H1 (cell line): ENCODE results near the gene ADPRHL1. TPM values are rescaled to one million over a fixed set of nuclear protein-coding genes. Genes with fewer than 3 reads are reported as not detected.

Source experiments
- CTCF ChIA-PET: fragments of 300-600 bp; sonication (Branson Sonifier 250); formaldehyde crosslinking; loops from one replicate; lab custom pipeline; 2021; ENCODE audit not compliant: partially characterized antibody; lab: Charles Lee
- POLR2A ChIA-PET: fragments of 300-600 bp; sonication (Branson Sonifier 250); formaldehyde crosslinking; loops from one replicate; lab custom pipeline; 2021; ENCODE audit warnings: inconsistent platforms; ENCODE audit not compliant: partially characterized antibody; lab: Charles Lee
- DNase-seq, 2 experiments: peaks; one replicate each; pipeline versions ENCODE4 v3.0.0 to v3.0.0-alpha.2; 2010 to 2022; ENCODE audit warnings: low spot score in 2 of 2, low read depth in 1 of 2, mixed read lengths in 1 of 2
- FAIRE-seq: peaks from 2 replicates; lab custom pipeline; 2011; peaks lifted over from hg19 to GRCh38; lab: Jason Lieb, UNC
- H2AFZ ChIP-seq: 2 replicates; pipeline ENCODE4 v1.8.1; 2012; ENCODE audit warnings: low read length, inconsistent platforms
- H2AK5ac ChIP-seq: 2 replicates; pipeline ENCODE4 v1.6.1; 2013; ENCODE audit warnings: low read depth, low read length
- H2BK120ac ChIP-seq: replicated peaks from 2 replicates; pipeline ENCODE3; 2013; ENCODE audit warnings: low read depth, low read length, inconsistent platforms
- H2BK12ac ChIP-seq: 2 replicates; pipeline ENCODE4 v1.6.1; 2013; ENCODE audit warnings: low read depth, low read length
- H2BK15ac ChIP-seq: 2 replicates; pipeline ENCODE4 v1.6.1; 2013; ENCODE audit warnings: low read length
- H2BK20ac ChIP-seq: 2 replicates; pipeline ENCODE4 v1.6.1; 2013; ENCODE audit warnings: low read length
- H2BK5ac ChIP-seq: 2 replicates; pipeline ENCODE4 v1.6.1; 2013; ENCODE audit warnings: low read depth, low read length
- H3K14ac ChIP-seq: 2 replicates; pipeline ENCODE4 v1.6.1; 2013; ENCODE audit warnings: inconsistent platforms; ENCODE audit not compliant: insufficient read length
- H3K18ac ChIP-seq: 2 replicates; pipeline ENCODE4 v1.6.1; 2013; ENCODE audit warnings: low read length; ENCODE audit errors: extremely low read depth
- H3K23ac ChIP-seq: 2 replicates; pipeline ENCODE4 v1.6.1; 2013; ENCODE audit warnings: inconsistent platforms; ENCODE audit not compliant: insufficient read length
- H3K23me2 ChIP-seq: 2 replicates; pipeline ENCODE4 v1.6.1; 2013; ENCODE audit warnings: low read depth, low read length
- H3K27ac ChIP-seq: 2 replicates; pipeline ENCODE4 v1.6.1; 2011; ENCODE audit warnings: low read depth, low read length, inconsistent platforms
- H3K27me3 ChIP-seq, 4 experiments: replicated peaks in 1 of 4; 1 replicate in 1 of 4; 2 replicates in 3 of 4; pipeline versions ENCODE4 v1.6.1 to v1.8.1; 2011 to 2013; ENCODE audit warnings: low read length in 3 of 4, mild to moderate bottlenecking in 3 of 4, inconsistent platforms in 2 of 4, mixed read lengths in 2 of 4, moderate library complexity in 1 of 4; ENCODE audit not compliant: control insufficient read depth in 3 of 4, insufficient read depth in 3 of 4; ENCODE audit errors: extremely low read depth in 1 of 4
- H3K36me3 ChIP-seq, 4 experiments: 2 replicates each; pipeline versions ENCODE4 v1.6.1 to v1.8.1; 2011 to 2013; ENCODE audit warnings: mild to moderate bottlenecking in 4 of 4, low read length in 3 of 4, moderate library complexity in 2 of 4, control low read depth in 1 of 4, inconsistent platforms in 1 of 4; ENCODE audit not compliant: insufficient read depth in 4 of 4, control insufficient read depth in 2 of 4
- H3K4ac ChIP-seq: replicated peaks from 2 replicates; pipeline ENCODE3; 2013; ENCODE audit warnings: low read length, low read depth, mixed read lengths, inconsistent platforms; ENCODE audit not compliant: insufficient read length
- H3K4me1 ChIP-seq, 4 experiments: replicated peaks in 1 of 4; 1 replicate in 1 of 4; 2 replicates in 3 of 4; pipeline versions ENCODE4 v1.6.1 to v1.8.1; 2011 to 2013; ENCODE audit warnings: low read length in 3 of 4, inconsistent platforms in 2 of 4, mixed read lengths in 1 of 4; ENCODE audit not compliant: insufficient read depth in 4 of 4, control insufficient read depth in 3 of 4
- H3K4me2 ChIP-seq, 2 experiments: 2 replicates each; pipeline versions ENCODE4 v1.6.1 to v1.8.1; 2011 to 2013; ENCODE audit warnings: low read depth in 2 of 2, low read length in 2 of 2, control low read depth in 1 of 2, inconsistent platforms in 1 of 2, mild to moderate bottlenecking in 1 of 2; ENCODE audit not compliant: insufficient read depth in 1 of 2
- H3K4me3 ChIP-seq, 4 experiments: fragments of 200-600, 300-600 bp in 1 of 4; sonication (generic), shearing (Covaris generic), sonication (Bioruptor Twin) in 1 of 4; 2 replicates each; pipeline versions ENCODE4 v1.5.1 to v1.8.1; 2011 to 2016; ENCODE audit warnings: low read length in 4 of 4, low read depth in 3 of 4, control low read depth in 2 of 4, inconsistent platforms in 2 of 4, mild to moderate bottlenecking in 2 of 4, mixed read lengths in 1 of 4, moderate library complexity in 1 of 4; ENCODE audit not compliant: insufficient read depth in 2 of 4; ENCODE audit errors: extremely low read depth in 1 of 4
- H3K56ac ChIP-seq: replicated peaks from 2 replicates; pipeline ENCODE3; 2013; ENCODE audit warnings: low read depth, mild to moderate bottlenecking, mixed read lengths, low read length, inconsistent platforms; ENCODE audit not compliant: insufficient read length
- H3K79me1 ChIP-seq: 2 replicates; pipeline ENCODE4 v1.6.1; 2013; ENCODE audit warnings: low read depth, low read length, control low read depth
- H3K79me2 ChIP-seq, 2 experiments: 2 replicates each; pipeline versions ENCODE4 v1.6.1 to v1.8.1; 2012 to 2013; ENCODE audit warnings: low read length in 2 of 2, mild to moderate bottlenecking in 2 of 2, inconsistent platforms in 1 of 2; ENCODE audit not compliant: insufficient read depth in 2 of 2, control insufficient read depth in 1 of 2
- H3K9ac ChIP-seq, 4 experiments: replicated peaks in 1 of 4; 1 replicate in 1 of 4; 2 replicates in 3 of 4; pipeline versions ENCODE4 v1.6.1 to v1.8.1; 2011 to 2013; ENCODE audit warnings: low read depth in 3 of 4, low read length in 3 of 4, control low read depth in 2 of 4, mild to moderate bottlenecking in 2 of 4, moderate library complexity in 2 of 4, inconsistent platforms in 1 of 4; ENCODE audit errors: extremely low read depth in 1 of 4
- H3K9me3 ChIP-seq, 2 experiments: 2 replicates each; pipeline versions ENCODE4 v1.6.1 to v1.8.1; 2012 to 2013; ENCODE audit warnings: mild to moderate bottlenecking in 2 of 2, moderate library complexity in 2 of 2, control low read depth in 1 of 2, inconsistent platforms in 1 of 2, low read depth in 1 of 2, low read length in 1 of 2, mixed read lengths in 1 of 2; ENCODE audit not compliant: insufficient read depth in 2 of 2
- H4K20me1 ChIP-seq, 2 experiments: replicated peaks in 1 of 2; 2 replicates each; pipeline versions ENCODE3 to v1.8.1; 2011 to 2013; ENCODE audit warnings: inconsistent platforms in 2 of 2, low read length in 2 of 2, mild to moderate bottlenecking in 1 of 2; ENCODE audit not compliant: insufficient read depth in 2 of 2, control insufficient read depth in 1 of 2
- H4K5ac ChIP-seq: 2 replicates; pipeline ENCODE4 v1.6.1; 2013; ENCODE audit warnings: low read length, low read depth, mixed read lengths, inconsistent platforms; ENCODE audit not compliant: insufficient read length
- H4K8ac ChIP-seq: 2 replicates; pipeline ENCODE4 v1.8.0; 2013; ENCODE audit warnings: mild to moderate bottlenecking, moderate library complexity, low read length, inconsistent platforms; ENCODE audit not compliant: insufficient read depth; ENCODE audit errors: extremely low read depth
- H4K91ac ChIP-seq: replicated peaks from 2 replicates; pipeline ENCODE3; 2013; ENCODE audit warnings: low read length, mixed read lengths, inconsistent platforms; ENCODE audit not compliant: insufficient read length
- CTBP2 ChIP-seq: IDR thresholded peaks from 2 replicates; pipeline ENCODE4 v1.7.0; 2011; ENCODE audit warnings: borderline replicate concordance, mild to moderate bottlenecking, moderate library complexity, mixed read lengths, low read length; ENCODE audit not compliant: insufficient read depth, insufficient read length
- EP300 ChIP-seq, 2 experiments: IDR thresholded peaks; 1 replicate in 1 of 2; 2 replicates in 1 of 2; pipeline ENCODE4 v1.6.1; 2011 to 2012; ENCODE audit warnings: low read depth in 2 of 2, low read length in 2 of 2, mild to moderate bottlenecking in 2 of 2, borderline replicate concordance in 1 of 2, inconsistent platforms in 1 of 2, moderate library complexity in 1 of 2
- FOSL1 ChIP-seq: IDR thresholded peaks from 2 replicates; pipeline ENCODE4 v1.6.1; 2011; ENCODE audit warnings: mild to moderate bottlenecking, low read depth, low read length, moderate library complexity; ENCODE audit not compliant: insufficient read depth
- GTF2F1 ChIP-seq: IDR thresholded peaks from 2 replicates; pipeline ENCODE4 v1.6.1; 2012; ENCODE audit warnings: low read depth, low read length, improper control_type of control experiment, borderline replicate concordance
- HDAC6 ChIP-seq: IDR thresholded peaks from one replicate; pipeline ENCODE4 v1.7.1; 2012; ENCODE audit warnings: low read depth, mild to moderate bottlenecking, inconsistent platforms, low read length, moderate library complexity
- KDM1A ChIP-seq: fragments of 200-600, 300-600 bp; sonication (generic); IDR thresholded peaks from 2 replicates; pipeline ENCODE4 v1.7.1; 2016; ENCODE audit warnings: mild to moderate bottlenecking, low read length, borderline replicate concordance
- POLR2AphosphoS5 ChIP-seq: IDR thresholded peaks from 2 replicates; pipeline ENCODE4 v1.6.1; 2011; ENCODE audit warnings: low read depth, low read length
- SIRT6 ChIP-seq: IDR thresholded peaks from one replicate; pipeline ENCODE4 v1.7.1; 2012; ENCODE audit warnings: low read length, inconsistent platforms
- SP2 ChIP-seq: IDR thresholded peaks from 2 replicates; pipeline ENCODE4 v1.6.1; 2012; ENCODE audit warnings: mild to moderate bottlenecking, low read length, inconsistent platforms
- SUZ12 ChIP-seq: fragments of 200-600 bp; sonication (generic); IDR thresholded peaks from 2 replicates; pipeline ENCODE4 v1.6.1; 2012; ENCODE audit warnings: mild to moderate bottlenecking, inconsistent platforms, low read length, moderate library complexity, mixed read lengths
- TAF7 ChIP-seq: optimal IDR thresholded peaks from 2 replicates; pipeline ENCODE3; 2011; ENCODE audit warnings: low read depth, mild to moderate bottlenecking, inconsistent platforms, low read length, moderate library complexity, borderline replicate concordance
- TCF12 ChIP-seq: IDR thresholded peaks from 2 replicates; pipeline ENCODE4 v1.6.1; 2011; ENCODE audit warnings: low read depth, mild to moderate bottlenecking, low read length
- WGBS, 2 experiments: shearing (Covaris generic) in 1 of 2; methylation state at CpG; one replicate each; pipeline versions ENCODE4 v1.1.6 to v1.1.7; 2013 to 2015; ENCODE audit warnings: low lambda C conversion rate in 2 of 2, mixed read lengths in 2 of 2, inconsistent platforms in 1 of 2, low coverage in 1 of 2, missing lambda C conversion rate in 1 of 2; ENCODE audit not compliant: insufficient replicate concordance in 2 of 2, insufficient coverage in 1 of 2, insufficient read length in 1 of 2; ENCODE audit errors: extremely low coverage in 1 of 2, missing lambda C conversion rate in 1 of 2; 5-methylcytosine and 5-hydroxymethylcytosine counted together
- polyA plus RNA-seq, 7 experiments: library from polyadenylated mRNA; depleted of rRNA in 3 of 7; stranded (reverse) in 5 of 7; unstranded in 2 of 7; fragments of >200 nt in 5 of 7; fragments of 200-250 nt in 2 of 7; gene quantifications; 1 replicate in 5 of 7; 2 replicates in 1 of 7; 4 replicates in 1 of 7; pipeline versions ENCODE4 v1.2.1 to v1.2.3, GENCODE V29; 2011 to 2013; ENCODE audit warnings: missing spikeins in 2 of 7, mixed read lengths in 2 of 7
- total RNA-seq: library from RNA; stranded (reverse); fragmentation: NEBNext Ultra II Directional; extraction: Animal tissue kit (Norgen Biotek cat#: 25700); gene quantifications from 2 replicates; pipeline ENCODE4 v1.2.1, GENCODE V29; 2021
- TF ChIP-seq, protein P1 (sequence below): IDR thresholded peaks from 2 replicates; pipeline ENCODE4 v1.6.1; 2011; ENCODE audit warnings: low read depth, mild to moderate bottlenecking, low read length; ENCODE audit not compliant: insufficient read depth

Gene ADPRHL1
- total and polyA plus RNA-seq, 2 of the 8 experiments (the other 6 are each of a cell fraction or from before 2014, with no cell fraction given), result 0.74 to 1.7 TPM

DNA sequence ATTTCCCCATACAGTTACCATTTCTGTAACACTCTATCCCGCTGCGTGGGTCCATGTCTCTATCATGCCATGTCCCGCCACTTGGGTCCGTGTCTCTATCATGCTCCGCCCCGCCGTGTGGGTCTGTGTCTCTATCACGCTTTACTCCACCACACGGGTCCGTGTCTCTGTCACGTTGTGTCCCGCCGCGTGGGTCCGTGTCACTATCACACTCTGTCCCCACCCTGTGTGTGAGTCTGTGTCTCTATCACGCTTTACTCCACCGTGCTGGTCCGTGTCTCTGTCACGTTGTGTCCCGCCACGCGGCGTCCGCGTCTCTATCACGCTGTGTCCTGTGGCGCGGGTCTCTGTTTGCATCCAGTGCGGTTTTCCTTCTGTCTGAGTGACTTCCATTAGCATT lies 11.6 kb downstream of the ADPRHL1 start:
- Histone ChIP-seq H2AK5ac (no peak overlapping the region), H3K4me1 (no peaks in the 10 kb centered on the region), H2BK120ac (no peak overlapping the region), H3K14ac (no peak overlapping the region), H3K79me2 (no peaks in the 10 kb centered on the region), H3K23ac (no peak overlapping the region), H3K56ac (no peak overlapping the region), H3K79me1 (no peaks in the 10 kb centered on the region), H2BK12ac (no peak overlapping the region), H3K4me2 (no peak overlapping the region), H3K18ac (no peak overlapping the region), H4K20me1 (peaks cover 0 to 2% of the 10 kb centered on the region in 2 experiments), H3K36me3 (0 out of 8 replicates have a peak, but pooled peaks cover 0 to 2% (median 0%) of the 10 kb centered on the region in 4 experiments), H2AFZ (no peak overlapping the region), H2BK5ac (no peak overlapping the region), H2BK20ac (no peak overlapping the region), H4K8ac (no peak overlapping the region), H4K5ac (no peak overlapping the region)
- WGBS, 2 experiments, result 95% methylated on average over 29 of the region's 29 CpGs; no CpG with 5 or more reads in 1 of the 2 experiments
- no peak for DNase-seq
- FAIRE-seq, result no peak
- ChIA-PET CTCF (interaction anchor here (0.6 to 0.7 kb wide), 2 partner anchors 10 to 11 kb away, joined by 3 to 4 read pairs; no protein-coding TSS in a partner anchor), POLR2A (no interaction called here)
- no peak for TF ChIP-seq SIRT6
- no peak for TF ChIP-seq FOSL1
- TF ChIP-seq, protein P1, sequence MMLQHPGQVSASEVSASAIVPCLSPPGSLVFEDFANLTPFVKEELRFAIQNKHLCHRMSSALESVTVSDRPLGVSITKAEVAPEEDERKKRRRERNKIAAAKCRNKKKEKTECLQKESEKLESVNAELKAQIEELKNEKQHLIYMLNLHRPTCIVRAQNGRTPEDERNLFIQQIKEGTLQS, result no peak
- no peak for TF ChIP-seq EP300 (IDR thresholded peaks at IDR 0.05; ENCODE audit: borderline replicate concordance in 1 of 2, low read depth in 2 of 2, low read length in 2 of 2)
- no peak for TF ChIP-seq TCF12
- no peak for TF ChIP-seq HDAC6
- TF ChIP-seq SP2, result no peak
- no peak for TF ChIP-seq TAF7
- TF ChIP-seq KDM1A, result no peak
- TF ChIP-seq POLR2AphosphoS5, result no peak
- no peak for TF ChIP-seq CTBP2
- no peak for TF ChIP-seq GTF2F1
- TF ChIP-seq SUZ12, result no peak
- TF ChIP-seq, all 59 proteins: peak for 0
- H3K4ac ChIP-seq, result no peak overlapping the region
- no peaks in the 10 kb centered on the region for H3K23me2 ChIP-seq
- no peak overlapping the region for H2BK15ac ChIP-seq
- no peak overlapping the region for H3K9ac ChIP-seq
- H3K4me3 ChIP-seq, result no peak overlapping the region
- H3K9me3 ChIP-seq, result no peaks in the 10 kb centered on the region; a peak in 1 of 4 replicates
- no peaks in the 10 kb centered on the region for H3K27me3 ChIP-seq
- H4K91ac ChIP-seq, result no peak overlapping the region
- H3K27ac ChIP-seq, result no peak overlapping the region
